Measurements from ENCODE around the gene PLA2G4C. TPM values are rescaled to one million over a fixed set of nuclear protein-coding genes. Genes with fewer than 3 reads are reported as not detected.

The PLA2G4C gene
- total RNA-seq, 1 donor from 2014 or later, result 4.8 TPM

- Mint-ChIP-seq H3K27ac (ENCODE audit: unreplicated experiment) (no peak overlapping the region), H3K4me1 (ENCODE audit: unreplicated experiment) (peaks cover 4% of the 10 kb centered on the region), H3K36me3 (ENCODE audit: unreplicated experiment) (peaks cover 5% of the 10 kb centered on the region), H3K9me3 (ENCODE audit: unreplicated experiment) (no peaks in the 10 kb centered on the region), H3K4me3 (ENCODE audit: unreplicated experiment) (no peak overlapping the region), H3K27me3 (ENCODE audit: unreplicated experiment) (no peaks in the 10 kb centered on the region)
- no peak for DNase-seq (ENCODE audit: extremely low spot score, unreplicated experiment)
- TF ChIP-seq CTCF (IDR thresholded peaks at IDR 0.05), result no peak
Observed at GRCh38 chr19:48149430-48149829, 38.8 kb upstream of the PLA2G4C start.

- peaks cover 10% of the 10 kb centered on the region for H3K36me3 Mint-ChIP-seq (ENCODE audit: unreplicated experiment)
- peaks cover 4% of the 10 kb centered on the region for H3K4me1 Mint-ChIP-seq (ENCODE audit: unreplicated experiment)
- no peak overlapping the region for H3K27ac Mint-ChIP-seq (ENCODE audit: unreplicated experiment)
- DNase-seq (ENCODE audit: extremely low spot score, unreplicated experiment), result no peak
- no peak for TF ChIP-seq CTCF (IDR thresholded peaks at IDR 0.05)
- H3K9me3 Mint-ChIP-seq (ENCODE audit: unreplicated experiment), result no peaks in the 10 kb centered on the region
- H3K27me3 Mint-ChIP-seq (ENCODE audit: unreplicated experiment), result no peaks in the 10 kb centered on the region
- no peak overlapping the region for H3K4me3 Mint-ChIP-seq (ENCODE audit: unreplicated experiment)
Observed at GRCh38 chr19:48148576-48148975, 38.0 kb upstream of the PLA2G4C start.

GRCh38 chr19:48147597-48148175, 37.1 kb upstream of the PLA2G4C start:
- Mint-ChIP-seq H3K36me3 (ENCODE audit: unreplicated experiment) (peaks cover 10% of the 10 kb centered on the region), H3K4me3 (ENCODE audit: unreplicated experiment) (no peak overlapping the region), H3K4me1 (ENCODE audit: unreplicated experiment) (peaks cover 2% of the 10 kb centered on the region), H3K27ac (ENCODE audit: unreplicated experiment) (no peak overlapping the region), H3K27me3 (ENCODE audit: unreplicated experiment) (no peaks in the 10 kb centered on the region), H3K9me3 (ENCODE audit: unreplicated experiment) (no peaks in the 10 kb centered on the region)
- no peak for DNase-seq (ENCODE audit: extremely low spot score, unreplicated experiment)
- no peak for TF ChIP-seq CTCF (IDR thresholded peaks at IDR 0.05)

- DNase-seq (ENCODE audit: extremely low spot score, unreplicated experiment), result no peak
- H3K4me1 Mint-ChIP-seq (ENCODE audit: unreplicated experiment), result peaks cover 3% of the 10 kb centered on the region
- H3K9me3 Mint-ChIP-seq (ENCODE audit: unreplicated experiment), result no peaks in the 10 kb centered on the region
- H3K36me3 Mint-ChIP-seq (ENCODE audit: unreplicated experiment), result peaks cover 5% of the 10 kb centered on the region
- H3K4me3 Mint-ChIP-seq (ENCODE audit: unreplicated experiment), result no peak overlapping the region
- H3K27me3 Mint-ChIP-seq (ENCODE audit: unreplicated experiment), result no peaks in the 10 kb centered on the region
- no peak for TF ChIP-seq CTCF (IDR thresholded peaks at IDR 0.05)
- no peak overlapping the region for H3K27ac Mint-ChIP-seq (ENCODE audit: unreplicated experiment)
Observed at GRCh38 chr19:48139053-48139452, 28.4 kb upstream of the PLA2G4C start.

- H3K4me3 Mint-ChIP-seq (ENCODE audit: unreplicated experiment), result no peak overlapping the region
- H3K27me3 Mint-ChIP-seq (ENCODE audit: unreplicated experiment), result no peaks in the 10 kb centered on the region
- H3K9me3 Mint-ChIP-seq (ENCODE audit: unreplicated experiment), result no peaks in the 10 kb centered on the region
- no peak for TF ChIP-seq CTCF (IDR thresholded peaks at IDR 0.05)
- H3K4me1 Mint-ChIP-seq (ENCODE audit: unreplicated experiment), result peaks cover 3% of the 10 kb centered on the region
- H3K27ac Mint-ChIP-seq (ENCODE audit: unreplicated experiment), result no peak overlapping the region
- DNase-seq (ENCODE audit: extremely low spot score, unreplicated experiment), result no peak
- H3K36me3 Mint-ChIP-seq (ENCODE audit: unreplicated experiment), result no peaks in the 10 kb centered on the region
Observed at GRCh38 chr19:48137411-48137810, 26.8 kb upstream of the PLA2G4C start.
